Gastroesophageal sphincter (tissue), 3 donors: ENCODE data around the gene RAB41.

Experiments used
- CTCF ChIP-seq, 4 experiments: fragments of 200-600 bp in 2 of 4; fragments of 450-650 bp in 2 of 4; sonication (generic) in 1 of 4; IDR thresholded peaks; one replicate each; pipeline ENCODE4 v1.5.1; 2017 to 2019; ENCODE audit warnings: antibody characterized with exemption in 4 of 4, mild to moderate bottlenecking in 2 of 4, moderate library complexity in 2 of 4
- EP300 ChIP-seq: sonication (generic); formaldehyde crosslinking; IDR thresholded peaks from one replicate; pipeline ENCODE4 v1.6.1; 2017; ENCODE audit warnings: antibody characterized with exemption, mild to moderate bottlenecking
- POLR2A ChIP-seq, 2 donors: fragments of 450-650 bp; IDR thresholded peaks; one replicate each; pipeline ENCODE4 v1.6.1; 2017; ENCODE audit warnings: antibody characterized with exemption in 2 of 2, mild to moderate bottlenecking in 2 of 2, moderate library complexity in 1 of 2
- POLR2AphosphoS5 ChIP-seq: sonication (generic); formaldehyde crosslinking; IDR thresholded peaks from one replicate; pipeline ENCODE4 v1.6.1; 2017; ENCODE audit warnings: antibody characterized with exemption

GRCh38 chrX:70234355-70234754 is 47.6 kb upstream of the RAB41 start, which contains the start of gene AWAT1:
- TF ChIP-seq CTCF (IDR thresholded peaks at IDR 0.05): no peak
- no peak for TF ChIP-seq POLR2AphosphoS5
- TF ChIP-seq EP300: no peak
- no peak for TF ChIP-seq POLR2A (IDR thresholded peaks at IDR 0.05)
